22Rv1 (cell line): ENCODE measurements around the gene SCART1.
"Not testable (repeated sequence)": the region's sequence is repeated elsewhere in the genome, so short reads cannot be mapped to it uniquely, and the experiment has no call there.

ENCODE experiments used
- H3K27ac ChIP-seq: fragments of 450-650 bp; 2 replicates; pipeline ENCODE4 v1.5.1; 2017
- CTCF ChIP-seq: fragments of 450-650 bp; IDR thresholded peaks from 2 replicates; pipeline ENCODE4 v1.5.1; 2017; ENCODE audit warnings: mild to moderate bottlenecking
- ZFX ChIP-seq: fragments of 450-650 bp; IDR thresholded peaks from 2 replicates; pipeline ENCODE4 v1.6.1; 2017; ENCODE audit warnings: antibody characterized with exemption, borderline replicate concordance

Gene SCART1

DNA sequence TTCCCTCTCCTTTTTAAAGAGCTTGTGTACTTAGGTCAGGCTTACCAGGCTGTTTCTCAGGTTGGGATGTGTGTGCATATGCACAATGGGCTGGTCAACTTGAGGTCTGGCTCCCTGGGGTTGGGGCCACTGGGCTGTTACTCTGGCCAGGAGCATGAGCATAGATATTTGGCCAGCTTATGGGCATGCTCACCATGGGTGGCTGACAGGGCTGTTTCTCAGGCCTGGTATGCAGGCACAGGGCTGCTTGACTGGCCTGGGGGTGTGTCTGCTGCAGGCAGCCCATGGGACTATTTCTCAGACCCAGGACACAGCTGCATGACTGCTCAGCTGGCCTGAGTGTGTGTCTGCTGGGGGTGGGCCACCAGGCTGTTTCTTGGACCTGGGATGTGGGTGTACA lies 34.6 kb downstream of the SCART1 start:
- no peak overlapping the region for H3K27ac ChIP-seq
- TF ChIP-seq ZFX (no peak), CTCF (no peak)

GRCh38 chr10:133489816-133490588 lies 36.3 kb downstream of the SCART1 start:
- TF ChIP-seq ZFX (no peak), CTCF (no peak)
- H3K27ac ChIP-seq: no peak overlapping the region

DNA sequence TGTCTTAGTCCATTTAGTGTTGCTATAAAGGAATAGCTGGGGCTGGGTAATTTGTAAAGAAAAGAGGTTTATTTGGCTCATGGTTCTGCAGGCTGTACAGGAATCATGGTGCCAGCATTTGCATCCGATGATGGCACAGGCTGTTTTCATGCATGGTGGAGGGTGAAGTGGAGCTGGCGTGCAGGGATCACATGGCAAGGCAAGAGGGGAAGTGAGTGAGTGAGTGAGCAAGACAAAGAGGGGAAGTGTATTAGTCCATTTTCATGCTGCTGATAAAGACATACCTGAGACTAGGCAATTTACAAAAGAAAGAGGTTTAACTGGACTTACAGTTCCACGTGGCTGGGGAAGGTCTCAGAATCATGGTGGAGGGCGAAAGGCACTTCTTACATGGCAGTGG lies 39.8 kb downstream of the SCART1 start:
- not testable (repeated sequence) for H3K27ac ChIP-seq

GRCh38 chr10:133497363-133497762 lies 43.6 kb downstream of the SCART1 start:
- H3K27ac ChIP-seq: not testable (repeated sequence)
- TF ChIP-seq CTCF: peak; percentile 49

DNA sequence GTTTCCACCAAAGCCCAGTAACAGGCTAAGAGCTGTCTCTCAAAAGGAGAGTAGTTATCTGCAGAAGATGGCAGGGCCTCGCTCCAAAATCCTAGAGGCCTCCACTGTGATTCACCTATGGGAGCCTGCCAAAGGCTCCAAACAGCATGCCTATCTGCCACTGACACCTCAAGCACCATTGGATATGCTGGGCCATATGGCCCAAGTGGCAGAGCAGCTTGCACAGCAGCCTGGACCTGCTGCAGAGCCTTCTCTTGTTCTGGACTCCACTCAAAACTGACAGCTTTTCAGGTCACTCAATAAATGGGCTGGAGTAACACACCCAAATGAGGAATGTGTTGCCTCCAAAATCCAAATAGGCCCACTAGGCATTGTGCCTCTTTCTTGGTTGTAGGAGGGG lies 45.4 kb downstream of the SCART1 start:
- H3K27ac ChIP-seq: not testable (repeated sequence)

GRCh38 chr10:133500897-133501296 lies 47.2 kb downstream of the SCART1 start:
- H3K27ac ChIP-seq: not testable (repeated sequence)

DNA sequence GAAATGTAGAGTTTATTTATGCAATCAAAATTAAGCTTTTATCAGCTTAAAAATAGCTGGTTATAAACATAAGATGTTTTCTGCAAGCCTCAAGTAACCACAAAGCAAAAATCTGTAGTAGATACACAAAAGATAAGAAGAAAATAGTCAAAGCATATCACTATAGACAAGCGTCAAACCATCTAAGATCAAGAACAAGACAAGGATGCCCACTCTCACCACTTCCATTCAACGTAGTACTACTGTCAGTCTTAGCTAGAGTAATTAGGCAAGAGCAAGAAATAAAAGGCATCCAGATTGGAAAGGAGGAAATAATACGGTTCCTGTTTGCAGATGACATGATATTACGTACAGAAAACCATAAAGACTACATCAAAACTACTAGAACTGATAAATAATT lies 56.0 kb downstream of the SCART1 start:
- no peak for TF ChIP-seq ZFX
- TF ChIP-seq CTCF: no peak
- no peak overlapping the region for H3K27ac ChIP-seq

DNA sequence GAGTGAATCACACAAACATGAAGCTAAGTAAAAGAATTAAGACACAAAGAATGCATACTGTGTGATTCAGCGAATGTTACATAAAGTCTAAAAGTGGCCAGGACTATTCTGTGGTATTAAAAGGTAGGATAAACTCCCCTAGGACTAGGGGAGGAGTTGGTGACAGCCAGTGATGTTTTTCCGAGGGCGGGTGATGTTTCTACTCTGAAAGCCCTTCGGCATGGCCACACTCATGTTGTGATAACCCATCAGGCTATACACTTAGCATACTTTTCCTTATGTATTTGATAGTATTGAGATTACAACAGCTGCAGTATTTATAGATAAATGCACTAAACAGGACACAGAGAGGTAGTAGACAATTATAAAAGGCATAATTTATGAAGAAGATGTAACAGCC lies 57.7 kb downstream of the SCART1 start:
- no peak overlapping the region for H3K27ac ChIP-seq
- TF ChIP-seq ZFX (no peak), CTCF (no peak)

- no peak overlapping the region for H3K27ac ChIP-seq
- TF ChIP-seq ZFX (no peak), CTCF (no peak)
These were observed 58.3 kb downstream of the SCART1 start for GRCh38 chr10:133511907-133512528.
